Measurements from ENCODE around the gene TNS1. TPM values are rescaled to one million over a fixed set of nuclear protein-coding genes. Genes with fewer than 3 reads are reported as not detected.

TNS1 gene
- total RNA-seq, 1 donor from 2014 or later: 0.24 TPM

- Mint-ChIP-seq H3K27ac (no peak overlapping the region), H3K4me3 (no peak overlapping the region), H3K36me3 (no peaks in the 10 kb centered on the region), H3K9me3 (peaks cover 2% of the 10 kb centered on the region), H3K4me1 (peaks cover 32% of the 10 kb centered on the region), H3K27me3 (ENCODE audit: insufficient read depth, low read depth) (peaks cover 10% of the 10 kb centered on the region)
- Histone ChIP-seq H3K9ac (no peak overlapping the region), H2AFZ (replicated peaks) (no peak overlapping the region), H3K36me3 (no peaks in the 10 kb centered on the region), H3K79me2 (ENCODE audit: low read depth) (no peaks in the 10 kb centered on the region), H4K20me1 (ENCODE audit: low read depth) (no peaks in the 10 kb centered on the region), H3K27me3 (no peaks in the 10 kb centered on the region), H3K27ac (no peak overlapping the region), H3K4me1 (peaks cover 4% of the 10 kb centered on the region), H3K4me3 (no peak overlapping the region), H3F3A (ENCODE audit: low read depth) (no peaks in the 10 kb centered on the region), H3K9me3 (ENCODE audit: low read depth) (no peaks in the 10 kb centered on the region), H3K4me2 (no peak overlapping the region)
- TF ChIP-seq EZH2phosphoT487 (IDR thresholded peaks at IDR 0.05) (no peak), EZH2 (IDR thresholded peaks at IDR 0.05) (no peak), CTCF (IDR thresholded peaks at IDR 0.05) (no peak)
- DNase-seq (ENCODE audit: low spot score): no peak
Measured at GRCh38 chr2:217968023-217968422, 34.8 kb downstream of the TNS1 start.

- H3K9ac ChIP-seq: no peak overlapping the region
- no peaks in the 10 kb centered on the region for H3K79me2 ChIP-seq (ENCODE audit: low read depth)
- no peaks in the 10 kb centered on the region for H3K36me3 ChIP-seq
- H3K27ac Mint-ChIP-seq: no peak overlapping the region
- no peaks in the 10 kb centered on the region for H3K9me3 ChIP-seq (ENCODE audit: low read depth)
- H2AFZ ChIP-seq (replicated peaks): no peak overlapping the region
- H3F3A ChIP-seq (ENCODE audit: low read depth): peaks cover 1% of the 10 kb centered on the region
- no peaks in the 10 kb centered on the region for H3K36me3 Mint-ChIP-seq
- H3K4me3 ChIP-seq: no peak overlapping the region
- H3K4me3 Mint-ChIP-seq: no peak overlapping the region
- H3K4me2 ChIP-seq: no peak overlapping the region
- TF ChIP-seq EZH2 (IDR thresholded peaks at IDR 0.05) (no peak), CTCF (IDR thresholded peaks at IDR 0.05) (no peak), EZH2phosphoT487 (IDR thresholded peaks at IDR 0.05) (no peak)
- peaks cover 14% of the 10 kb centered on the region for H3K27me3 Mint-ChIP-seq (ENCODE audit: insufficient read depth, low read depth)
- H3K4me1 Mint-ChIP-seq: peaks cover 25% of the 10 kb centered on the region
- no peaks in the 10 kb centered on the region for H3K27me3 ChIP-seq
- H3K27ac ChIP-seq: no peak overlapping the region
- no peaks in the 10 kb centered on the region for H4K20me1 ChIP-seq (ENCODE audit: low read depth)
- H3K4me1 ChIP-seq: peaks cover 2% of the 10 kb centered on the region
- H3K9me3 Mint-ChIP-seq: peaks cover 2% of the 10 kb centered on the region
- DNase-seq (ENCODE audit: low spot score): no peak
Measured at GRCh38 chr2:217966423-217967070, 36.2 kb downstream of the TNS1 start.

- TF ChIP-seq CTCF (IDR thresholded peaks at IDR 0.05) (no peak), EZH2phosphoT487 (IDR thresholded peaks at IDR 0.05) (no peak), EZH2 (IDR thresholded peaks at IDR 0.05) (no peak)
- no peak overlapping the region for H3K9ac ChIP-seq
- peak; percentile 33 for DNase-seq (ENCODE audit: low spot score)
- peaks cover 16% of the 10 kb centered on the region for H3K27me3 Mint-ChIP-seq (ENCODE audit: insufficient read depth, low read depth)
- peak overlapping the region; percentile 21 for H3K27ac Mint-ChIP-seq
- H3K27ac ChIP-seq: no peak overlapping the region
- H4K20me1 ChIP-seq (ENCODE audit: low read depth): no peaks in the 10 kb centered on the region
- H3K4me3 ChIP-seq: no peak overlapping the region
- H3K36me3 Mint-ChIP-seq: no peaks in the 10 kb centered on the region
- H3K27me3 ChIP-seq: no peaks in the 10 kb centered on the region
- no peaks in the 10 kb centered on the region for H3K9me3 ChIP-seq (ENCODE audit: low read depth)
- H3K36me3 ChIP-seq: no peaks in the 10 kb centered on the region
- peaks cover 11% of the 10 kb centered on the region for H3K4me1 ChIP-seq
- peaks cover 2% of the 10 kb centered on the region for H3K9me3 Mint-ChIP-seq
- H3K4me1 Mint-ChIP-seq: peaks cover 31% of the 10 kb centered on the region
- H3K4me2 ChIP-seq: no peak overlapping the region
- peaks cover 6% of the 10 kb centered on the region for H3F3A ChIP-seq (ENCODE audit: low read depth)
- H3K4me3 Mint-ChIP-seq: no peak overlapping the region
- H2AFZ ChIP-seq (replicated peaks): no peak overlapping the region
- no peaks in the 10 kb centered on the region for H3K79me2 ChIP-seq (ENCODE audit: low read depth)
Measured at GRCh38 chr2:217964275-217965161, 38.3 kb downstream of the TNS1 start.
